T47D (cell line): ENCODE data around the gene TTF2.
A peak's percentile ranks its signal among the peaks of the same experiment; 100 is the strongest.

Experiments
- DNase-seq, 2 experiments: peaks; one replicate each; pipeline versions ENCODE4 v3.0.0 to v3.0.0-alpha.2; 2011 to 2012; ENCODE audit warnings: low read depth in 1 of 2, low spot score in 1 of 2
- JUND ChIP-seq: IDR thresholded peaks from 2 replicates; pipeline ENCODE4 v1.6.1; 2012; ENCODE audit warnings: low read depth
- in situ Hi-C: cut with HindIII; loops from 2 replicates; pipeline ENCODE4 v1.10.0; 2016; ENCODE audit warnings: low sequenced_read_pairs, low pct_unique_long_range_greater_than_20kb

Gene TTF2

GRCh38 chr1:117032681-117033539 is 27.2 kb upstream of the TTF2 start:
- in situ Hi-C loops = no loop called here
- DNase-seq = no peak
- TF ChIP-seq JUND = no peak

- in situ Hi-C loops = no loop called here
- no peak for TF ChIP-seq JUND
- no peak for DNase-seq
These were observed 26.4 kb upstream of the TTF2 start for GRCh38 chr1:117033772-117034171.

- TF ChIP-seq JUND = no peak
- in situ Hi-C loops = no loop called here
- DNase-seq = no peak
These were observed 25.3 kb upstream of the TTF2 start for GRCh38 chr1:117034791-117035290.

- in situ Hi-C loops = no loop called here
- DNase-seq = no peak
- no peak for TF ChIP-seq JUND
These were observed 24.1 kb upstream of the TTF2 start for GRCh38 chr1:117036018-117036461.

- no peak for TF ChIP-seq JUND
- DNase-seq = no peak
- in situ Hi-C loops = no loop called here
These were observed 22.3 kb upstream of the TTF2 start for GRCh38 chr1:117037802-117038201.

- in situ Hi-C loops = no loop called here
- no peak for TF ChIP-seq JUND
- no peak for DNase-seq
These were observed 21.9 kb upstream of the TTF2 start for GRCh38 chr1:117038236-117038635.

GRCh38 chr1:117044217-117044616 is 15.9 kb upstream of the TTF2 start:
- no peak for DNase-seq
- in situ Hi-C loops = no loop called here
- TF ChIP-seq JUND = no peak

- no peak for DNase-seq
- in situ Hi-C loops = no loop called here
- TF ChIP-seq JUND = no peak
These were observed 14.5 kb upstream of the TTF2 start for GRCh38 chr1:117045644-117046043.

- DNase-seq = no peak
- TF ChIP-seq JUND = no peak
- in situ Hi-C loops = no loop called here
These were observed 13.3 kb upstream of the TTF2 start for GRCh38 chr1:117046781-117047180.

- in situ Hi-C loops = no loop called here
- no peak for DNase-seq
- TF ChIP-seq JUND = no peak
These were observed 12.9 kb upstream of the TTF2 start for GRCh38 chr1:117047271-117047670.

- DNase-seq = no peak
- TF ChIP-seq JUND = no peak
- in situ Hi-C loops = no loop called here
These were observed 10.3 kb upstream of the TTF2 start for GRCh38 chr1:117049857-117050256.

GRCh38 chr1:117051224-117052064 is 8.7 kb upstream of the TTF2 start:
- peak; percentile 13 to 82 for DNase-seq
- no peak for TF ChIP-seq JUND
- in situ Hi-C loops = no loop called here

- no peak for DNase-seq
- in situ Hi-C loops = no loop called here
- no peak for TF ChIP-seq JUND
These were observed 6.1 kb upstream of the TTF2 start for GRCh38 chr1:117054068-117054467.
